ENCODE data around the gene ST3GAL5.
"Not testable (repeated sequence)": the region's sequence is repeated elsewhere in the genome, so short reads cannot be mapped to it uniquely, and the experiment has no call there.

The ST3GAL5 gene

GRCh38 chr2:85893428-85894258, 4.9 kb upstream of the ST3GAL5 start:
- peak; percentile 46 for DNase-seq (ENCODE audit: low read depth)

GRCh38 chr2:85892216-85892944, 3.6 kb upstream of the ST3GAL5 start:
- DNase-seq (ENCODE audit: low read depth), result no peak

- DNase-seq (ENCODE audit: low read depth), result no peak
These were observed 1.9 kb upstream of the ST3GAL5 start for GRCh38 chr2:85890522-85891176.

GRCh38 chr2:85889627-85890281, 964 bp upstream of the ST3GAL5 start:
- DNase-seq (ENCODE audit: low read depth), result no peak

GRCh38 chr2:85888020-85888683, 638 bp downstream of the ST3GAL5 start:
- no peak for DNase-seq (ENCODE audit: low read depth)

GRCh38 chr2:85887566-85888019, 1.2 kb downstream of the ST3GAL5 start:
- no peak for DNase-seq (ENCODE audit: low read depth)

GRCh38 chr2:85886590-85886989, 2.2 kb downstream of the ST3GAL5 start:
- peak; percentile 82 for DNase-seq (ENCODE audit: low read depth)

GRCh38 chr2:85886141-85886540, 2.6 kb downstream of the ST3GAL5 start:
- no peak for DNase-seq (ENCODE audit: low read depth)

- DNase-seq (ENCODE audit: low read depth), result not testable (repeated sequence)
These were observed 7.0 kb downstream of the ST3GAL5 start for GRCh38 chr2:85881781-85882180.

GRCh38 chr2:85880716-85881328, 8.0 kb downstream of the ST3GAL5 start:
- not testable (repeated sequence) for DNase-seq (ENCODE audit: low read depth)

GRCh38 chr2:85878719-85879370, 9.9 kb downstream of the ST3GAL5 start:
- no peak for DNase-seq (ENCODE audit: low read depth)

GRCh38 chr2:85875350-85876050, 13.3 kb downstream of the ST3GAL5 start:
- no peak for DNase-seq (ENCODE audit: low read depth)

- no peak for DNase-seq (ENCODE audit: low read depth)
These were observed 15.1 kb downstream of the ST3GAL5 start for GRCh38 chr2:85873679-85874078.

GRCh38 chr2:85872536-85873161, 16.1 kb downstream of the ST3GAL5 start:
- no peak for DNase-seq (ENCODE audit: low read depth)

- DNase-seq (ENCODE audit: low read depth), result no peak
These were observed 17.2 kb downstream of the ST3GAL5 start for GRCh38 chr2:85871494-85872164.

GRCh38 chr2:85868822-85869221, 20.0 kb downstream of the ST3GAL5 start:
- DNase-seq (ENCODE audit: low read depth), result no peak

- no peak for DNase-seq (ENCODE audit: low read depth)
These were observed 21.1 kb downstream of the ST3GAL5 start for GRCh38 chr2:85867556-85868292.

GRCh38 chr2:85867121-85867520, 21.7 kb downstream of the ST3GAL5 start:
- no peak for DNase-seq (ENCODE audit: low read depth)
